Measurements from ENCODE around the gene AQP12B.
A peak's percentile ranks its signal among the peaks of the same experiment; 100 is the strongest.

The AQP12B gene

GRCh38 chr2:240644171-240644651, 38.5 kb downstream of the AQP12B start:
- TF ChIP-seq ZFX (IDR thresholded peaks at IDR 0.05; ENCODE audit: borderline replicate concordance): no peak
- TF ChIP-seq, protein P1, sequence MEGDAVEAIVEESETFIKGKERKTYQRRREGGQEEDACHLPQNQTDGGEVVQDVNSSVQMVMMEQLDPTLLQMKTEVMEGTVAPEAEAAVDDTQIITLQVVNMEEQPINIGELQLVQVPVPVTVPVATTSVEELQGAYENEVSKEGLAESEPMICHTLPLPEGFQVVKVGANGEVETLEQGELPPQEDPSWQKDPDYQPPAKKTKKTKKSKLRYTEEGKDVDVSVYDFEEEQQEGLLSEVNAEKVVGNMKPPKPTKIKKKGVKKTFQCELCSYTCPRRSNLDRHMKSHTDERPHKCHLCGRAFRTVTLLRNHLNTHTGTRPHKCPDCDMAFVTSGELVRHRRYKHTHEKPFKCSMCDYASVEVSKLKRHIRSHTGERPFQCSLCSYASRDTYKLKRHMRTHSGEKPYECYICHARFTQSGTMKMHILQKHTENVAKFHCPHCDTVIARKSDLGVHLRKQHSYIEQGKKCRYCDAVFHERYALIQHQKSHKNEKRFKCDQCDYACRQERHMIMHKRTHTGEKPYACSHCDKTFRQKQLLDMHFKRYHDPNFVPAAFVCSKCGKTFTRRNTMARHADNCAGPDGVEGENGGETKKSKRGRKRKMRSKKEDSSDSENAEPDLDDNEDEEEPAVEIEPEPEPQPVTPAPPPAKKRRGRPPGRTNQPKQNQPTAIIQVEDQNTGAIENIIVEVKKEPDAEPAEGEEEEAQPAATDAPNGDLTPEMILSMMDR (IDR thresholded peaks at IDR 0.05): no peak
- H3K27ac ChIP-seq: no peak overlapping the region

DNA sequence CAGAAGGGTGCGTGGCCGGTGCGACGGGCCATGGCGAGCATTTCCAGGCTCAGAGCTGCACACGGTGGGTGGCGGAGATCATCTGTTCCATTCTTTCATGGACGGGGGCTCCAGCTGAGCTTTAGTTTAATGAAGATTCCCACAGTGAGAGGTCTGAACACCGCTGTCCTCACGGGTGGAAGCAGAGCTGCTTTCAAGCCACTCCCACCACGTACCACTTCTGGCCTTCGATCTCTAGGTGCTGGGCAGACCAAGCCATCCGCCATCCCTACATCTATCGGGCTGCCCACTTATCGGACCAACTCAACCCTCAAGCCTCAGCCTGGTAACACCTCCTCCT, 38.9 kb downstream of the AQP12B start:
- no peak overlapping the region for H3K27ac ChIP-seq
- no peak for TF ChIP-seq ZFX (IDR thresholded peaks at IDR 0.05; ENCODE audit: borderline replicate concordance)
- TF ChIP-seq, protein P1 (IDR thresholded peaks at IDR 0.05): no peak

GRCh38 chr2:240643093-240643810, 39.4 kb downstream of the AQP12B start:
- no peak overlapping the region for H3K27ac ChIP-seq
- TF ChIP-seq, protein P1 (IDR thresholded peaks at IDR 0.05): no peak
- no peak for TF ChIP-seq ZFX (IDR thresholded peaks at IDR 0.05; ENCODE audit: borderline replicate concordance)

GRCh38 chr2:240642806-240643092, 39.9 kb downstream of the AQP12B start:
- TF ChIP-seq ZFX (IDR thresholded peaks at IDR 0.05; ENCODE audit: borderline replicate concordance): no peak
- TF ChIP-seq, protein P1 (IDR thresholded peaks at IDR 0.05): no peak

GRCh38 chr2:240642061-240642805, 40.5 kb downstream of the AQP12B start:
- TF ChIP-seq ZFX (IDR thresholded peaks at IDR 0.05; ENCODE audit: borderline replicate concordance): no peak
- TF ChIP-seq, protein P1 (IDR thresholded peaks at IDR 0.05): no peak

More at GRCh38 chr2:240642806-240643092, 39.9 kb downstream of the AQP12B start:
- H3K27ac ChIP-seq: no peak overlapping the region

GRCh38 chr2:240640939-240641338, 41.7 kb downstream of the AQP12B start:
- H3K27ac ChIP-seq: no peak overlapping the region
- TF ChIP-seq, protein P1 (IDR thresholded peaks at IDR 0.05): peak; percentile 65
- no peak for TF ChIP-seq ZFX (IDR thresholded peaks at IDR 0.05; ENCODE audit: borderline replicate concordance)

More at GRCh38 chr2:240642061-240642805, 40.5 kb downstream of the AQP12B start:
- no peak overlapping the region for H3K27ac ChIP-seq

DNA sequence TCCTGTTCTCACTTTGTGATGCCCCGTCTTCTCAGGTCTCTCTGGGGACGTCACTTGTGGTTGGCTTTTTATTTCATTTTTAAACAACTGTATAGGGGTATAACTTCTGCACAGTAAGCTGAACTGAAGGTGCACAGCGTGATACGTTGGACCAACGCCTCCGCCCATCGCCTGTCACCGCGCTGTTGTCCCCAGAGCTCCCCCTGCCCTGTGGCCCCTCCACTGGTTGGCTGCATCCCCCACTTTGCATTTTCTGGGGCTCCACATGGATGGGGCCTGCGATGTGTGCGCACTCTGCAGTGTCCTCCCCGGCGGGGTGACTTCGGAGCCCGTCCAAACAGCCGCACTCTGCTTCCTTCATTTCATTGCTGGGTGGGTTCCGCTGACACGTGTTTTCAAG, 43.1 kb downstream of the AQP12B start:
- H3K27ac ChIP-seq: no peak overlapping the region
- TF ChIP-seq ZFX (IDR thresholded peaks at IDR 0.05; ENCODE audit: borderline replicate concordance): no peak
- TF ChIP-seq, protein P1 (IDR thresholded peaks at IDR 0.05): no peak
